ENCODE measurements around the gene PVALEF.

The PVALEF gene

GRCh38 chr17:81161536-81161935 is 3.8 kb upstream of the PVALEF start:
- no peak overlapping the region for H3K4me3 ChIP-seq (ENCODE audit: low read depth, low read length)
- no peaks in the 10 kb centered on the region for H3K9me3 ChIP-seq (ENCODE audit: severe bottlenecking)
- no peak for TF ChIP-seq CTCF (IDR thresholded peaks at IDR 0.05; ENCODE audit: low read depth, low read length)
- DNase-seq: no peak
- no peak overlapping the region for H3K27ac ChIP-seq
- no peaks in the 10 kb centered on the region for H3K27me3 ChIP-seq (ENCODE audit: insufficient read depth, low read depth, severe bottlenecking)
- H3K36me3 ChIP-seq: peaks cover 7% of the 10 kb centered on the region

GRCh38 chr17:81161972-81162371 is 3.3 kb upstream of the PVALEF start:
- Histone ChIP-seq H3K27me3 (ENCODE audit: insufficient read depth, low read depth, severe bottlenecking) (no peaks in the 10 kb centered on the region), H3K9me3 (ENCODE audit: severe bottlenecking) (no peaks in the 10 kb centered on the region)
- DNase-seq: no peak

GRCh38 chr17:81162491-81162890 is 2.8 kb upstream of the PVALEF start:
- Histone ChIP-seq H3K36me3 (peaks cover 7% of the 10 kb centered on the region), H3K4me3 (ENCODE audit: low read depth, low read length) (no peak overlapping the region), H3K9me3 (ENCODE audit: severe bottlenecking) (no peaks in the 10 kb centered on the region), H3K27ac (no peak overlapping the region), H3K27me3 (ENCODE audit: insufficient read depth, low read depth, severe bottlenecking) (no peaks in the 10 kb centered on the region)
- no peak for DNase-seq
- TF ChIP-seq CTCF (IDR thresholded peaks at IDR 0.05; ENCODE audit: low read depth, low read length): no peak

More at GRCh38 chr17:81161972-81162371, 3.3 kb upstream of the PVALEF start:
- H3K27ac ChIP-seq: no peak overlapping the region
- H3K4me3 ChIP-seq (ENCODE audit: low read depth, low read length): no peak overlapping the region
- H3K36me3 ChIP-seq: peaks cover 7% of the 10 kb centered on the region
- no peak for TF ChIP-seq CTCF (IDR thresholded peaks at IDR 0.05; ENCODE audit: low read depth, low read length)

GRCh38 chr17:81163051-81163695 is 2.1 kb upstream of the PVALEF start:
- Histone ChIP-seq H3K27ac (peak overlapping the region; percentile 2; the same call in 1 of the 2 replicates), H3K36me3 (peaks cover 7% of the 10 kb centered on the region), H3K27me3 (ENCODE audit: insufficient read depth, low read depth, severe bottlenecking) (no peaks in the 10 kb centered on the region), H3K9me3 (ENCODE audit: severe bottlenecking) (no peaks in the 10 kb centered on the region), H3K4me3 (ENCODE audit: low read depth, low read length) (no peak overlapping the region)
- no peak for TF ChIP-seq CTCF (IDR thresholded peaks at IDR 0.05; ENCODE audit: low read depth, low read length)
- no peak for DNase-seq

GRCh38 chr17:81163703-81164370 is 1.5 kb upstream of the PVALEF start:
- no peak for DNase-seq
- peak overlapping the region; percentile 89 for H3K27ac ChIP-seq
- TF ChIP-seq CTCF (IDR thresholded peaks at IDR 0.05; ENCODE audit: low read depth, low read length): no peak
- no peak overlapping the region for H3K4me3 ChIP-seq (ENCODE audit: low read depth, low read length)
- H3K36me3 ChIP-seq: peaks cover 7% of the 10 kb centered on the region
- H3K9me3 ChIP-seq (ENCODE audit: severe bottlenecking): no peaks in the 10 kb centered on the region
- no peaks in the 10 kb centered on the region for H3K27me3 ChIP-seq (ENCODE audit: insufficient read depth, low read depth, severe bottlenecking)

All from WERI-Rb-1 (cell line).